HepG2 (cell line): ENCODE data around the gene TTYH1. TPM values are rescaled to one million over a fixed set of nuclear protein-coding genes. Genes with fewer than 3 reads are reported as not detected.
A peak's percentile ranks its signal among the peaks of the same experiment; 100 is the strongest.

Experiments
- ARID4A ChIP-seq: sonication (generic); formaldehyde crosslinking; IDR thresholded peaks from 2 replicates; pipeline ENCODE4 v1.5.0; 2020; ENCODE audit warnings: mild to moderate bottlenecking, missing genetic modification reagents, borderline replicate concordance
- CC2D1A ChIP-seq: sonication (generic); formaldehyde crosslinking; IDR thresholded peaks from 2 replicates; pipeline ENCODE4 v1.8.1; 2023; ENCODE audit warnings: mild to moderate bottlenecking, missing genetic modification reagents
- CENPX ChIP-seq: sonication (generic); formaldehyde crosslinking; IDR thresholded peaks from 2 replicates; pipeline ENCODE4 v1.9.0; 2021; ENCODE audit warnings: mild to moderate bottlenecking, missing genetic modification reagents, moderate library complexity
- FOXP1 ChIP-seq, 2 experiments: fragments of 450-650 bp in 1 of 2; IDR thresholded peaks; 2 replicates each; pipeline ENCODE4 v1.6.1; 2017 to 2018; ENCODE audit warnings: antibody characterized with exemption in 1 of 2
- KDM6A ChIP-seq: IDR thresholded peaks from 2 replicates; pipeline ENCODE4 v1.6.1; 2016; ENCODE audit warnings: low read depth
- LBX2 ChIP-seq: sonication (generic); formaldehyde crosslinking; IDR thresholded peaks from 2 replicates; pipeline ENCODE4 v1.5.0; 2020; ENCODE audit warnings: missing genetic modification reagents, mild to moderate bottlenecking, borderline replicate concordance
- LRRFIP1 ChIP-seq: sonication (generic); formaldehyde crosslinking; conservative IDR thresholded peaks from 2 replicates; pipeline ENCODE4 v1.4.0; 2020; ENCODE audit warnings: missing genetic modification reagents
- MEIS1 ChIP-seq: sonication (generic); formaldehyde crosslinking; IDR thresholded peaks from 2 replicates; pipeline ENCODE4 v1.9.0; 2021; ENCODE audit warnings: mild to moderate bottlenecking, missing genetic modification reagents, moderate library complexity, borderline replicate concordance
- NCOA2 ChIP-seq: sonication (generic); formaldehyde crosslinking; IDR thresholded peaks from 2 replicates; pipeline ENCODE4 v1.8.0; 2022; ENCODE audit warnings: inconsistent platforms
- PITX1 ChIP-seq: sonication (generic); formaldehyde crosslinking; IDR thresholded peaks from 2 replicates; pipeline ENCODE4 v1.5.1; 2020; ENCODE audit warnings: mild to moderate bottlenecking, missing genetic modification reagents
- RARG ChIP-seq: sonication (generic); formaldehyde crosslinking; IDR thresholded peaks from 2 replicates; pipeline ENCODE4 v1.4.0; 2020; ENCODE audit warnings: low read depth, mild to moderate bottlenecking, missing genetic modification reagents
- SMAD1 ChIP-seq: sonication (generic); formaldehyde crosslinking; IDR thresholded peaks from 2 replicates; pipeline ENCODE4 v1.4.0; 2020; ENCODE audit warnings: missing genetic modification reagents, low read depth, mild to moderate bottlenecking, borderline replicate concordance
- SMAD9 ChIP-seq: sonication (generic); formaldehyde crosslinking; IDR thresholded peaks from 2 replicates; pipeline ENCODE4 v1.5.1; 2020; ENCODE audit warnings: mild to moderate bottlenecking, missing genetic modification reagents
- ZNF180 ChIP-seq: sonication (generic); formaldehyde crosslinking; IDR thresholded peaks from 2 replicates; pipeline ENCODE4 v1.4.0; 2020; ENCODE audit warnings: low read depth, missing genetic modification reagents, borderline replicate concordance
- ZNF512B ChIP-seq: sonication (generic); formaldehyde crosslinking; IDR thresholded peaks from 2 replicates; pipeline ENCODE4 v1.5.1; 2020; ENCODE audit warnings: missing genetic modification reagents, mild to moderate bottlenecking, borderline replicate concordance
- ZNF552 ChIP-seq: sonication (generic); formaldehyde crosslinking; IDR thresholded peaks from 2 replicates; pipeline ENCODE4 v1.9.0; 2022; ENCODE audit warnings: missing genetic modification reagents, mild to moderate bottlenecking, borderline replicate concordance
- ZNF557 ChIP-seq: sonication (generic); formaldehyde crosslinking; IDR thresholded peaks from 2 replicates; pipeline ENCODE4 v1.4.0; 2020; ENCODE audit warnings: missing genetic modification reagents
- ZNF737 ChIP-seq: sonication (generic); formaldehyde crosslinking; IDR thresholded peaks from 2 replicates; pipeline ENCODE4 v1.5.0; 2020; ENCODE audit warnings: missing genetic modification reagents, mild to moderate bottlenecking, borderline replicate concordance
- polyA plus RNA-seq, 8 experiments: library from polyadenylated mRNA; depleted of rRNA in 3 of 8; stranded (reverse) in 7 of 8; unstranded in 1 of 8; fragments of >200 nt; fragmentation: Illumina TruSeq in 4 of 8; extraction: Trizol in 4 of 8; gene quantifications; 2 replicates each; pipeline versions ENCODE4 v1.2.1 to v1.2.3, GENCODE V29; 2011 to 2016; ENCODE audit warnings: low read depth in 4 of 8, missing spikeins in 1 of 8, mixed read lengths in 1 of 8; ENCODE audit not compliant: insufficient read depth in 1 of 8
- total RNA-seq, 5 experiments: library from RNA; depleted of rRNA; stranded (reverse); fragments of >200 nt; fragmentation: Illumina TruSeq; extraction: Trizol; gene quantifications; 2 replicates each; pipeline ENCODE4 v1.2.3, GENCODE V29; 2016; ENCODE audit warnings: low read depth in 1 of 5

TTYH1 gene
- total and polyA plus RNA-seq, 2 of the 13 experiments (the other 11 are each of a cell fraction or from before 2014, with no cell fraction given), result 6.9 to 19.9 TPM

GRCh38 chr19:54448774-54449700 lies 33.8 kb downstream of the TTYH1 start, which contains the start of gene LENG8 (continued):
- TF ChIP-seq LRRFIP1 (0 out of 2 replicates have a peak, but pooled peaks have one; percentile 76), LBX2 (CRISPR knock-in tag) (peak; percentile 20; the same call in 1 of the 2 replicates), ZNF180 (CRISPR knock-in tag) (no peak), ZNF737 (CRISPR knock-in tag) (no peak), MEIS1 (peak; percentile 92), SMAD1 (CRISPR knock-in tag) (0 out of 2 replicates have a peak, but pooled peaks have one; percentile 86), CENPX (CRISPR knock-in tag) (no peak), ZNF512B (CRISPR knock-in tag) (no peak), PITX1 (CRISPR knock-in tag) (peak; percentile 73; the same call in 1 of the 2 replicates), ZNF557 (CRISPR knock-in tag) (no peak), NCOA2 (CRISPR knock-in tag) (no peak), KDM6A (CRISPR knock-in tag) (no peak), FOXP1 (IDR thresholded peaks at IDR 0.05) (no peak), FOXP1 (CRISPR knock-in tag; IDR thresholded peaks at IDR 0.05) (0 out of 2 replicates have a peak, but pooled peaks have one; percentile 6), SMAD9 (CRISPR knock-in tag) (peak; percentile 46), ARID4A (CRISPR knock-in tag) (peak; percentile 91), ZNF552 (CRISPR knock-in tag) (peak; percentile 95), CC2D1A (CRISPR knock-in tag) (no peak), RARG (CRISPR knock-in tag) (no peak)
